SJSA1 (cell line): Measurements from ENCODE around the gene HERC6. TPM values are rescaled to one million over a fixed set of nuclear protein-coding genes. Genes with fewer than 3 reads are reported as not detected.
"Not testable (repeated sequence)": the region's sequence is repeated elsewhere in the genome, so short reads cannot be mapped to it uniquely, and the experiment has no call there.

Experiments used
- DNase-seq, 2 experiments: peaks; one replicate each; pipeline ENCODE4 v3.0.0-alpha.2; 2015 to 2020; ENCODE audit warnings: low spot score in 2 of 2, low read depth in 1 of 2
- H3K27ac ChIP-seq: fragments of 250-450 bp; sonication (Bioruptor Pico); 2 replicates; pipeline ENCODE4 v1.5.1; 2020; ENCODE audit warnings: mild to moderate bottlenecking, moderate library complexity
- H3K27me3 ChIP-seq: fragments of 250-450 bp; sonication (Bioruptor Pico); replicated peaks from 2 replicates; pipeline ENCODE4 v1.5.1; 2020; ENCODE audit warnings: mild to moderate bottlenecking, moderate library complexity
- H3K36me3 ChIP-seq: fragments of 250-450 bp; sonication (Bioruptor Pico); 2 replicates; pipeline ENCODE4 v1.5.1; 2020; ENCODE audit warnings: mild to moderate bottlenecking
- H3K4me1 ChIP-seq: fragments of 250-450 bp; sonication (Bioruptor Pico); replicated peaks from 2 replicates; pipeline ENCODE4 v1.6.1; 2021; ENCODE audit warnings: mild to moderate bottlenecking
- H3K4me3 ChIP-seq: fragments of 250-450 bp; sonication (Bioruptor Pico); 2 replicates; pipeline ENCODE4 v1.5.1; 2020; ENCODE audit warnings: mild to moderate bottlenecking
- H3K9me3 ChIP-seq: fragments of 250-450 bp; sonication (Bioruptor Pico); replicated peaks from 2 replicates; pipeline ENCODE4 v1.5.1; 2020; ENCODE audit warnings: mild to moderate bottlenecking
- total RNA-seq: library from RNA; depleted of rRNA; stranded (reverse); fragments of >200 nt; shearing (Covaris generic); gene quantifications from 2 replicates; pipeline ENCODE4 v1.2.3, GENCODE V29; 2014; rRNA removed

The HERC6 gene
- total RNA-seq, result 2.1 and 12.3 TPM in 2 replicates

GRCh38 chr4:88378691-88379559, at the start of gene HERC6:
TSS of gene HERC6 (plus strand) at chr4:88378852. CDS start at chr4:88378922, 70 bp downstream.
- peak within 1 kb of the TSS; percentile 76 for H3K4me3 ChIP-seq
- DNase-seq, result peak; percentile 68 to 71
- H3K9me3 ChIP-seq, result no peaks in the 10 kb centered on the region
- no peaks in the 10 kb centered on the region for H3K27me3 ChIP-seq
- H3K27ac ChIP-seq, result peak within 1 kb of the TSS; percentile 43
- H3K36me3 ChIP-seq, result 0 out of 2 replicates have a peak, but pooled peaks cover 3% of the 10 kb centered on the region
- H3K4me1 ChIP-seq, result no peaks in the 10 kb centered on the region

- H3K4me3 ChIP-seq, result no peak overlapping the region
- no peaks in the 10 kb centered on the region for H3K9me3 ChIP-seq
- H3K27me3 ChIP-seq, result 0 out of 2 replicates have a peak, but pooled peaks cover 4% of the 10 kb centered on the region
- no peak overlapping the region for H3K27ac ChIP-seq
- no peak for DNase-seq
- H3K36me3 ChIP-seq, result no peaks in the 10 kb centered on the region
- H3K4me1 ChIP-seq, result no peaks in the 10 kb centered on the region
Measured at GRCh38 chr4:88333741-88334405, 44.8 kb upstream of the HERC6 start.

GRCh38 chr4:88335092-88335665, 43.5 kb upstream of the HERC6 start:
- Histone ChIP-seq H3K36me3 (no peaks in the 10 kb centered on the region), H3K27me3 (0 out of 2 replicates have a peak, but pooled peaks cover 4% of the 10 kb centered on the region), H3K27ac (no peak overlapping the region), H3K9me3 (no peaks in the 10 kb centered on the region), H3K4me3 (no peak overlapping the region), H3K4me1 (no peaks in the 10 kb centered on the region)
- no peak for DNase-seq

GRCh38 chr4:88341227-88342192, 37.1 kb upstream of the HERC6 start:
- Histone ChIP-seq H3K36me3 (no peaks in the 10 kb centered on the region), H3K4me3 (no peak overlapping the region), H3K27ac (peak overlapping the region; percentile 67), H3K4me1 (peaks cover 12% of the 10 kb centered on the region), H3K9me3 (no peaks in the 10 kb centered on the region), H3K27me3 (0 out of 2 replicates have a peak, but pooled peaks cover 4% of the 10 kb centered on the region)
- DNase-seq, result peak; percentile 52 to 71

- not testable (repeated sequence) for H3K36me3 ChIP-seq, H3K4me3 ChIP-seq, H3K9me3 ChIP-seq, DNase-seq, H3K27me3 ChIP-seq, H3K27ac ChIP-seq
- peaks cover 11% of the 10 kb centered on the region for H3K4me1 ChIP-seq
Measured at GRCh38 chr4:88346902-88347301, 31.8 kb upstream of the HERC6 start.

GRCh38 chr4:88348761-88349160, 29.9 kb upstream of the HERC6 start:
- not testable (repeated sequence) for H3K4me3 ChIP-seq, H3K27ac ChIP-seq, H3K36me3 ChIP-seq, H3K27me3 ChIP-seq, DNase-seq, H3K9me3 ChIP-seq
- peaks cover 15% of the 10 kb centered on the region for H3K4me1 ChIP-seq

- DNase-seq, result no peak
- H3K27me3 ChIP-seq, result no peaks in the 10 kb centered on the region
- no peak overlapping the region for H3K4me3 ChIP-seq
- H3K27ac ChIP-seq, result no peak overlapping the region
- peaks cover 15% of the 10 kb centered on the region for H3K4me1 ChIP-seq
- no peaks in the 10 kb centered on the region for H3K9me3 ChIP-seq
- H3K36me3 ChIP-seq, result no peaks in the 10 kb centered on the region
Measured at GRCh38 chr4:88350786-88351185, 27.9 kb upstream of the HERC6 start.

- Histone ChIP-seq H3K36me3 (no peaks in the 10 kb centered on the region), H3K9me3 (no peaks in the 10 kb centered on the region), H3K27me3 (no peaks in the 10 kb centered on the region), H3K27ac (peak overlapping the region; percentile 34), H3K4me1 (peaks cover 15% of the 10 kb centered on the region), H3K4me3 (no peak overlapping the region)
- DNase-seq, result peak in 1 of 2 experiments; percentile 40
Measured at GRCh38 chr4:88352062-88352740, 26.5 kb upstream of the HERC6 start.

GRCh38 chr4:88353324-88353723, 25.3 kb upstream of the HERC6 start:
- Histone ChIP-seq H3K27ac (no peak overlapping the region), H3K4me1 (peaks cover 15% of the 10 kb centered on the region), H3K27me3 (no peaks in the 10 kb centered on the region), H3K4me3 (no peak overlapping the region), H3K9me3 (no peaks in the 10 kb centered on the region), H3K36me3 (no peaks in the 10 kb centered on the region)
- no peak for DNase-seq

- DNase-seq, result no peak
- Histone ChIP-seq H3K27me3 (no peaks in the 10 kb centered on the region), H3K27ac (no peak overlapping the region), H3K9me3 (peaks cover 3% of the 10 kb centered on the region; the same call in 1 of the 2 replicates), H3K36me3 (no peaks in the 10 kb centered on the region), H3K4me3 (no peak overlapping the region), H3K4me1 (peaks cover 5% of the 10 kb centered on the region)
Measured at GRCh38 chr4:88356771-88357170, 21.9 kb upstream of the HERC6 start.

- H3K36me3 ChIP-seq, result no peaks in the 10 kb centered on the region
- DNase-seq, result no peak
- no peaks in the 10 kb centered on the region for H3K27me3 ChIP-seq
- peaks cover 3% of the 10 kb centered on the region; the same call in 1 of the 2 replicates for H3K9me3 ChIP-seq
- H3K27ac ChIP-seq, result no peak overlapping the region
- H3K4me3 ChIP-seq, result no peak overlapping the region
- peaks cover under 1% of the 10 kb centered on the region for H3K4me1 ChIP-seq
Measured at GRCh38 chr4:88357262-88357661, 21.4 kb upstream of the HERC6 start.

GRCh38 chr4:88359558-88359957, 19.1 kb upstream of the HERC6 start:
- H3K4me1 ChIP-seq, result no peaks in the 10 kb centered on the region
- no peak for DNase-seq
- H3K4me3 ChIP-seq, result no peak overlapping the region
- no peaks in the 10 kb centered on the region for H3K36me3 ChIP-seq
- peaks cover 3% of the 10 kb centered on the region; the same call in 1 of the 2 replicates for H3K9me3 ChIP-seq
- H3K27me3 ChIP-seq, result no peaks in the 10 kb centered on the region
- H3K27ac ChIP-seq, result no peak overlapping the region
